Activated B cell treated with CpG ODN at 0.5 μM for 24 hours (primary cell): ENCODE data around the gene FBXO9. TPM values are rescaled to one million over a fixed set of nuclear protein-coding genes. Genes with fewer than 3 reads are reported as not detected.

Experiments
- ATAC-seq: fragments of 200-7000 bp; cut with Tn5 transposase; one replicate; pipeline ENCODE4 v1.10.0; 2021; ENCODE audit warnings: low read depth, mild to moderate bottlenecking, moderate library complexity
- CTCF ChIA-PET: fragments of 350-600 bp; sonication (Branson Sonifier 250); formaldehyde crosslinking; loops from one replicate; lab custom pipeline; 2021; ENCODE audit warnings: antibody characterized with exemption; lab: Charles Lee
- POLR2A ChIA-PET: fragments of 350-600 bp; sonication (Branson Sonifier 250); formaldehyde crosslinking; loops from one replicate; lab custom pipeline; 2021; ENCODE audit warnings: antibody characterized with exemption; lab: Charles Lee
- DNase-seq: peaks from one replicate; pipeline ENCODE4 v3.0.0; 2022
- H3K27ac Mint-ChIP-seq: one replicate; pipeline ENCODE4 v1.8.0; 2020; ENCODE audit warnings: mixed read lengths
- H3K27me3 Mint-ChIP-seq: one replicate; pipeline ENCODE4 v1.8.0; 2021; ENCODE audit warnings: mixed read lengths
- H3K36me3 Mint-ChIP-seq: one replicate; pipeline ENCODE4 v1.8.0; 2021; ENCODE audit warnings: low read depth, mixed read lengths
- H3K4me1 Mint-ChIP-seq: one replicate; pipeline ENCODE4 v1.8.0; 2021; ENCODE audit warnings: mixed read lengths
- H3K4me3 Mint-ChIP-seq: one replicate; pipeline ENCODE4 v1.8.0; 2020; ENCODE audit warnings: mild to moderate bottlenecking, mixed read lengths
- H3K9me3 Mint-ChIP-seq: one replicate; pipeline ENCODE4 v1.8.0; 2020; ENCODE audit warnings: mixed read lengths
- CTCF ChIP-seq: fragments of 200-600 bp; IDR thresholded peaks from one replicate; pipeline ENCODE4 v1.8.0; 2022; ENCODE audit warnings: antibody characterized with exemption, mild to moderate bottlenecking
- intact Hi-C: fragments of 100-400 bp; cut with micrococcal nuclease; formaldehyde crosslinking; loops from one replicate; pipeline ENCODE4 v1.15.1; 2024
- total RNA-seq: library from RNA; stranded (reverse); gene quantifications from 2 replicates; pipeline ENCODE4 v1.2.3, GENCODE V29; 2022

Gene FBXO9
- total RNA-seq, 1 donor from 2014 or later, result 62.1 TPM

GRCh38 chr6:53054532-53054931 is 10.7 kb upstream of the FBXO9 start:
- Mint-ChIP-seq H3K9me3 (no peaks in the 10 kb centered on the region), H3K36me3 (peaks cover 29% of the 10 kb centered on the region), H3K4me3 (no peak overlapping the region), H3K4me1 (peaks cover 30% of the 10 kb centered on the region), H3K27ac (no peak overlapping the region), H3K27me3 (no peaks in the 10 kb centered on the region)
- ChIA-PET POLR2A (no interaction called here), CTCF (no interaction called here)
- DNase-seq (no peak), ATAC-seq (no peak)
- TF ChIP-seq CTCF, result no peak
- intact Hi-C loops, result no loop called here

GRCh38 chr6:53055873-53056272 is 9.3 kb upstream of the FBXO9 start:
- Mint-ChIP-seq H3K9me3 (no peaks in the 10 kb centered on the region), H3K4me1 (peaks cover 44% of the 10 kb centered on the region), H3K4me3 (no peak overlapping the region), H3K36me3 (peaks cover 28% of the 10 kb centered on the region), H3K27me3 (no peaks in the 10 kb centered on the region), H3K27ac (no peak overlapping the region)
- ChIA-PET CTCF (interaction anchor here (2.3 kb wide), 1 partner anchor 60 kb away, joined by 5 read pairs; the partner anchor contains the start of gene GSTA4), POLR2A (no interaction called here)
- TF ChIP-seq CTCF, result no peak
- intact Hi-C loops, result no loop called here
- DNase-seq, result no peak
- ATAC-seq, result no peak

- DNase-seq, result no peak
- TF ChIP-seq CTCF, result no peak
- Mint-ChIP-seq H3K27me3 (no peaks in the 10 kb centered on the region), H3K9me3 (no peaks in the 10 kb centered on the region), H3K27ac (no peak overlapping the region), H3K36me3 (peaks cover 26% of the 10 kb centered on the region), H3K4me1 (peaks cover 45% of the 10 kb centered on the region), H3K4me3 (no peak overlapping the region)
- ChIA-PET POLR2A (interaction anchor here (1.0 kb wide), 1 partner anchor 61 kb away, joined by 3 read pairs; the partner anchor contains the start of gene GSTA4), CTCF (interaction anchor here (2.3 kb wide), 1 partner anchor 61 kb away, joined by 5 read pairs; the partner anchor contains the start of gene GSTA4)
- ATAC-seq, result no peak
- intact Hi-C loops, result no loop called here
These were observed 8.9 kb upstream of the FBXO9 start for GRCh38 chr6:53056273-53056672.

- TF ChIP-seq CTCF, result no peak
- no peaks in the 10 kb centered on the region for H3K27me3 Mint-ChIP-seq
- intact Hi-C loops, result no loop called here
- no peak for ATAC-seq
- H3K4me1 Mint-ChIP-seq, result peaks cover 58% of the 10 kb centered on the region
- H3K27ac Mint-ChIP-seq, result no peak overlapping the region
- H3K36me3 Mint-ChIP-seq, result peaks cover 15% of the 10 kb centered on the region
- POLR2A ChIA-PET, result no interaction called here
- no peak for DNase-seq
- no peak overlapping the region for H3K4me3 Mint-ChIP-seq
- CTCF ChIA-PET, result interaction anchor here (0.7 kb wide), 1 partner anchor 45 kb away, joined by 4 read pairs; no protein-coding TSS in a partner anchor
- no peaks in the 10 kb centered on the region for H3K9me3 Mint-ChIP-seq
These were observed 6.6 kb upstream of the FBXO9 start for GRCh38 chr6:53058388-53059195.
